Adrenal gland (tissue), 5 donors: ENCODE data around the gene SLC38A1.

ENCODE experiments used
- CTCF ChIP-seq, 6 experiments: fragments of 450-650 bp in 4 of 6; fragments of 200-600 bp in 2 of 6; sonication (generic) in 1 of 6; IDR thresholded peaks; 1 replicate in 5 of 6; 2 replicates in 1 of 6; pipeline versions ENCODE4 v1.5.1 to v1.8.0; 2016 to 2021; ENCODE audit warnings: antibody characterized with exemption in 6 of 6, mild to moderate bottlenecking in 2 of 6, moderate library complexity in 1 of 6
- POLR2A ChIP-seq, 2 donors: fragments of 450-650 bp; IDR thresholded peaks; one replicate each; pipeline ENCODE4 v1.6.1; 2017; ENCODE audit warnings: antibody characterized with exemption in 2 of 2, mild to moderate bottlenecking in 2 of 2, moderate library complexity in 1 of 2
- donor health status: DM: no; HTN: no; CAD: no.

GRCh38 chr12:46304070-46304469, 35.2 kb upstream of the SLC38A1 start:
- no peak for TF ChIP-seq POLR2A (IDR thresholded peaks at IDR 0.05)
- TF ChIP-seq CTCF (IDR thresholded peaks at IDR 0.05) = no peak
